Right renal cortex interstitium (tissue), 3 donors: ENCODE results near the gene ANXA10. TPM values are rescaled to one million over a fixed set of nuclear protein-coding genes. Genes with fewer than 3 reads are reported as not detected.
"Not testable (repeated sequence)": the region's sequence is repeated elsewhere in the genome, so short reads cannot be mapped to it uniquely, and the experiment has no call there.

Experiments
- DNase-seq, 3 donors: peaks; one replicate each; pipeline ENCODE4 v3.0.0-alpha.2; 2013; ENCODE audit warnings: low read depth in 3 of 3, low spot score in 2 of 3
- polyA plus RNA-seq, 3 donors: library from polyadenylated mRNA; unstranded; fragments of 120-200 nt; gene quantifications; one replicate each; pipeline ENCODE4 v1.2.1, GENCODE V29; 2013; ENCODE audit not compliant: insufficient read length in 3 of 3

Gene ANXA10
- polyA plus RNA-seq, 3 donors = 0.17 to 0.43 (median 0.25) TPM

DNA sequence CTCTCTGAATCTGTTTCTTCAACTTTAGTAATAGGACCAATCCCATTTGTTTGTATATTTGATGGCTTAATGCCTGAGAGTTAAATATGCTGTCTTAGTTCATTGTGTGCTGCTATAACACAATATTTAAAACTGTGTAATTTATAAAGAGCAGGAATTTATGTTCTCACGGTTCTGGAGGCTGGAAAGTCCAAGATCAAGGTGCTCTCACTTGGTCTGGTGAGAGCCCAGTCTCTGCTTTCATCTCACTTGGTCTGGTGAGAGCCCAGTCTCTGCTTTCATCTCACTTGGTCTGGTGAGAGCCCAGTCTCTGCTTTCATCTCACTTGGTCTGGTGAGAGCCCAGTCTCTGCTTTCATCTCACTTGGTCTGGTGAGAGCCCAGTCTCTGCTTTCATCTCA lies 20.7 kb downstream of the ANXA10 start:
- not testable (repeated sequence) for DNase-seq

DNA sequence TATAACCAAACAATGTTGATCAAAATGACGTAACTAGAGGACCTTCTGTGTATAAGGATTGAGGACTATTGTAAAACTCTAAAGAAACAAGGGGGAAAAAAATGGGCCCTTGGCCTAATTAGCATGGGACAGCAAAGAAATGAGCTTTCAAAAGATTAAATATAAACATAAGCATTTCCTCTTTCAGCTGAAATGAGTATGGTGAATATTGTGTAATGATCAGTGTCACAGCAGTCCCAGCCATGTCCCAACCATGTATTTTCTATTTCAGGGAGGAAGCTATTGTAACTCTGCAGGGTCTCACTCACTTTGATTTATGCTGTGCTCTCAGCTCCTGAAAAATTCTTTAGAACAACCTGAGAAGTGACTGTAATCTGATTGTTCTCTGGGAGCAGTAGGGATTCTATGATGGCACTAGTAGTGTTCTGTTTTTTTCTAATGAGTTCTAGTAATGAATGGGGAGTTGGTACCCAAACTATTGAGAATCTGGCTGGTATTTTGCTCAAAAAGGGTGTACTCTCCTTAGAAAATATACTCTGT lies 25.8 kb downstream of the ANXA10 start:
- no peak for DNase-seq

DNA sequence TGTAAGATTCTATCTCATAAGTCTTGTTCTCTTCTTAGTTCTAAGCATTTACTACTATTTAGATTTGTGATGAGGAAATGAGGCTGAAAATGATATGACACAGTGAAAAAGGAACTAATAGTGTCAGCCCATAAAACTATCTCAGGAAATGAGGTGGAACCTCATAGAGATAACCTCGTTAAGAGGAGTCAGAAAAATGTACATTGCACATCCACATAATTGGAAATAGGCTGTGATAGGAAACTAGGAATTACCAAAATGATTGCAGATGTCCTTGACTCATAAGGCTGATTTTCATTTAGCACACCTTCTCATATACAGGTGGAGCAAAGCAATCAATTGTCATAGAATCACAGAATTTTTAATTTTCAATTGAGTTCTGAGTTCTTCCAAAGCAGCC lies 26.8 kb downstream of the ANXA10 start:
- DNase-seq = no peak

DNA sequence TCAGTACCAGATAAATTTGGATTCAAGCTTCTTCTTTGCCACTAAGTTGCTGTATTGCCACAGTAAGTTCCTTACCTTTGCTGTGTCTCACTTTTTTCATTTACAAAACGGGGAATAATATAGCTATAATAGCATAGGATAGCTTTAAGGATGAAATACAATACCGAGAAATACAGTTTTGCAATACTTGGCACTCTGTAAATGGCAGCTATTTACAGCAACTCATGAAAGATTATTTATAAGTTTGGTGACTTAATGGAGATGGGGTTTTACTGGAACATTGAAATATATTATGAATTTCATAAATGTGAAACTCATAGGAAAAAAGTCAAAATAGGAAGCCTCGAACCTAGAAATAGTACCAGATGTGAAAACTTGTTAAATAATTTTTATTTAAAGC lies 27.6 kb downstream of the ANXA10 start:
- DNase-seq = no peak

DNA sequence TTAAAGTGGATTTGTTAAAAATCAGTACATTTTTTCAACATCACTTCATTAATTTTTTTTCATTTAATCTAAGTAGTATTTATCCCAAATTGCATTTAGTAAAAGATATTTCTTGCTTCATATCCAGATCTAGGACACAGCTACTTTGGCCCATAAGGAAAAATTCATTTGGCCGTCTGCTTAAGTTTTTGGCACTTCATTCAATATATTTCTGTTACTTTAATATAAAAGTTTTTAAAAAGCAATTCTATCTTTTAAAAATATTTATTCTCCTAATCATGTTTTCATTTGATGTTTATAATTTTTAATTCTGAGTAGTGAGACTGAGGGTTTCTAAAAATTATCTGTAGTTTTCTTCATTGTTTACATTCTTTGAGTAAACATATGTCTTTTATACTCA lies 28.5 kb downstream of the ANXA10 start:
- DNase-seq = no peak

DNA sequence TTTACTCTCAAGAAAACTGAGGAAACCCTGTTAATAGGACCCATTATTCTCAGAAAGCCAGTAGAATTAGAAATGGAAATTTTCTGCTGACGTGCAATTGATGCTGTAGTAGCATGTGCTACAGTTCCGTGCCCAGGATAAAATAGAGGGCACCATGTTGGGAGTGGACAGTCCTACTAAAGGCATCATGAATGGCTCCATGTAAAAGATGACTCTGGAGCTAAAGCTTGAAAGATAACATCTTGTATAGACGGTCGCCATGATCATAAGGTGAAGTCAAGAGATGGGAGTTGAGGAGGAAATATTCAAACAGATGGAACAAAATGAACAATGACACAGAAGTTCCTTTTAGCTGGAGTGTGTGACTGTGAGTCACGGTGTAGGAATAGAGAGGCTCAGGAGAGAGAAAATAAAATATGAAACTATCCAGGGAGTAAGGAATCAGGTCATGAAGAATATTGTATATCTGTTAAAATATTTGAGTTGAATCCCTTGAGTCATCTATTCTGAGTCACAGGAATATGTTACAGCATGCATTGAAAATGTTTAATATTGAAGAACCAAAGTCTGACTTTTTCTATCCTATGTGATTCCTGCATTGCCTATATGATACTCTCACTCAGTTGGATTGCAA lies 31.8 kb downstream of the ANXA10 start:
- DNase-seq = no peak

DNA sequence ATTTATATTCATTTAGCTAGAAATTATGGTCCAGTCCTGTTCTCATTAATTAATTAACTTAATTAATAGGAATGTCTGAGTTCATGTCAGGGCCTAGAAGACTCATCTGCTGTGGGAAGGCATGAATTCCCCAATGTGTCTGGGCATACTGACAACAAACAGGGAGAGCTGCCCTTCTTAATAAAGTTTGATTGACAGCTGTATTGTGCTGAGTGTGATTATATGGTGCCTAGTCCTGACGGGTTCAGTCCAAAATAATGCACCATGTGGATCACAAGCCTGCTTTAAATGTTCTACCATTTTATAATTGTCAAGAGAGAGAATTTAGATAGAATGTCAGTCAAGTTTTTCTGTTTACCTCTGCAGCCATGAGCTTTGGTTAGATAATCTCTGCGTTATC lies 34.6 kb downstream of the ANXA10 start:
- no peak for DNase-seq

DNA sequence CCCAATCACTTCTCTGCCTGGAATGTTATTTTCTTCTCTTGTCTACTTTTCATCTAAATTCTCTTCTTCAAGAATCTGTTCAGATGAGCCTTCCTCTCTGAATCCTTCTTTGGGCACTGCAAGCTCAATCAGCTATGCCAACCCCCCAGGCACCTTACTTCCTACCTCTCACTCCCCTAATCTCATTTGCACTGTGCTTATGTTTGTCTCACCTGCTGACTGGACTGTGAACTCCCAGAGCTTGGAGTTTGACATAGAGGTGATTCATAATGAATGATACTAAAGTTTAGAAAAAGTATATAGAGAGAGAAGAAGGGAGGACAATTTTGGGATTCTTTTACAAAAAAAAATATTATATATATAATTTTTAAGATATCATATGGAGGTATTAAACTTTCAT lies 36.3 kb downstream of the ANXA10 start:
- DNase-seq = no peak

DNA sequence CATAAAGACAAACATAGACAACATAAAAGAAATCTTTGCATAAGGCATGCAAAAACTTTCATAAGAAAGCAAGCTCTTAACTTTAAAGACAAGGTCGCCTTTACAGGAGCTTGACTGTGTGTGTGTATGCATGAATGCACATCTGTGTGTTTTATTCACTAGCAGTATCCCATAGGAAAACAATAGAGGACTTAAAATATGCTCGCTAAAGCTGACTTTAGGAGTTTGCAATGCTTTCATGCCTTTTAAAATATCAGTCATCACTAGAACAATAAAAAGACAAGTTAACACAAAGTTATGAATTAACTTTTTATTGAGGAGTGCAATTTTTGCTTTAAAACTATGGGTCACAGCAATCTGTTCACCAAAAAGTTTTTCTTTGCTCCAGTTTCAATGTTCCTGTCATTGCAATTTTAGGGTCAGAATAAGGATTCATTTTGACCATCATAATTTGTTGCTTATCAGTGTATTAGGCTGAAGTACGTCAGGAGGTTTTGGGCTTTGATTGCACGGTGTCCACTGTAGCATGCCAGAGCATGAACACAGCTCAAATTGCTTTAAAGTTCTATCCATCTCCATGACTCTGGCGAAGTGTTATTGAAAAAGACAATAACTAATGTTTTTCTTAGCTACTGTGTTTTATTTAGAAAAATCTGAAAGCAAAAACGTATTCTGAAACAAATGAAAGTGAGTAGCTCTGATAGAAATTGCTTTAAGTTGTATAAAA lies 36.9 kb downstream of the ANXA10 start:
- no peak for DNase-seq

DNA sequence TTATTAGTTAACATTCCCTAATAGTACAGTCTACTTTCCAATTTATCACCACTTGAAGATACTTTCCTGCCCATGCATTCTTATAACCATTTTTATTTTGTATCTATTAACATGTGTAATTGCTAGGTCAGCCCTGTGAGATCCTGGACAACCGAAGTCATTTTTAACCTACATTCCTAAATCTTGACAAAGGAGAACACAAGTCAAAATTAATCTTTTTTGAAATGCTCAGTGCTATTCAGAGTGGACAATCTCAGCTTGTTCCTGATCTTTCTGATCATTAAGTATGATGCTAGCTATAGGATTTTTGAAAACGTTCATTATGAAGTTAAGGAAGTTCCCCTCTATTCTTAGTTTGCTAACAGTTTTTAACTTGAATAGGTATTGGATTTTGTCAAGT lies 37.5 kb downstream of the ANXA10 start:
- no peak for DNase-seq

DNA sequence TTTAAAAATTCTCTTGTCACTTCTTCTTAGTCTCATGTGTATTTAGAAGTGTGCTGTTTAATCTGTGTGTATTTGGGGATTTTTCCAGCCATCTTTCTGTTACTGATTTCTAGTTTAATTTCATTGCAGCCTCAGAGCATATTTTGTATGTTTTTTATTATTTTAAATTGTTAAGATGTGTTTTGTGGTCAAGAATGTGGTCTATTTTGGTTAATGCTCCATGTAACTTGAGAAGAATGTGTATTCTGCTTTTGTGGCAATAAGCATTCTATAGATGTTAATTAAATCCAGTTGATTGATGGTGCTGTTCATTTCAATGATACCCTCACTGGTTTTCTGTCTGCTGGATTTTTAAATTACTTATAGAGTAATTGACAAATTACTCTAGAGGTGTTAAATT lies 38.9 kb downstream of the ANXA10 start:
- no peak for DNase-seq

DNA sequence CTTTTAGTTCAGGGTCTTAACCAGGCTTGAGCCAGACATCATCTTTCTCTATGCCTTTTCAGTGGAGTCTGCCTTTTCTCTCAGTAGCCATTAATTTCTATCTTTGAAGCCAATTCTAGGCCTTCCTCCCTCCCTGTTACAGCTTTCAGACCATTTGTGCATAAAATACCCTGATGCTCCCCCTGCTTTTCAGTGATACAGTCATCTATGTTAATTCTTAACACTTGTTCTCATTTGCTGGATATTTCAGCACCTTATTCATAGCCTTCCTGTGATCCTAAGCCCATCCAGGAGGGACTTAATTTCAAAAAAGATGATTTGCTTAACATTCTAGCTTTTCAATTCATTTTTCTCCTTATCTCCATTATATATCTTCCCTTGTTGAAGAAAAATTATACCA lies 42.3 kb downstream of the ANXA10 start:
- no peak for DNase-seq

DNA sequence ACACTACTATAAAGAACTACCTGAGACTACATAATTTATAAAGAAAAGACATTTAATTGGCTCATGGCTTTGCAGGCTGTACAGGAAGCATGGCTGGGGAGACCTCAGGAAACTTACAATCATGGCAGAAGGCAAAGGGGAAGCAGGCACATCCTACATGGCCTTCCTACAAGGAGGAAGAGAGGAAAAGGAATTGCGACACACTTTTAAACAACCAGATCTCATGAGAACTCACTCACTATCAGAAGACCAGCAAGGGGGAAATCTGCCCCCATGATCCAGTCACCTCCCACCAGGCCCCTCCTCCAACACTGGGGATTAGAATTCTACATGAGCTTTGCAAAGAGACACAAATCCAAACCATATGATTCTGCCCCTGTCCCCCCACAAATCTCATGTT lies 43.5 kb downstream of the ANXA10 start:
- not testable (repeated sequence) for DNase-seq

DNA sequence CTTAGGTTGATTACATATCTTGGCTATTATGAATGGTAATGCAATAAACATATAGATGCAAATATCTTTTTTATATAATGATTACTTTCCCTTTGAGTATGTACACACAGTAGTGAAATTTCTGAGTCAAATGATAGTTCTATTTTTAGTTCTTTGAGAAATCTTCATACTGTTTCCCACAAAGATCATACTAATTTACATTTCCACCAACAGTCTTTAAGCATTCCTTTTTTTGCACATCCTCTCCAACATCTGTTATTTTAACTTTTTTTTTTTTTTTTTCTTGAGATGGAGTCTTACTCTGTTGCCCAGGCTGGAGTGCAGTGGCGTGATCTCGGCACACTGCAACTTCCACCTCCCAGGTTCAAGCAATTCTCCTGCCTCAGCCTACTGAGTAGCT lies 45.4 kb downstream of the ANXA10 start:
- DNase-seq = not testable (repeated sequence)

DNA sequence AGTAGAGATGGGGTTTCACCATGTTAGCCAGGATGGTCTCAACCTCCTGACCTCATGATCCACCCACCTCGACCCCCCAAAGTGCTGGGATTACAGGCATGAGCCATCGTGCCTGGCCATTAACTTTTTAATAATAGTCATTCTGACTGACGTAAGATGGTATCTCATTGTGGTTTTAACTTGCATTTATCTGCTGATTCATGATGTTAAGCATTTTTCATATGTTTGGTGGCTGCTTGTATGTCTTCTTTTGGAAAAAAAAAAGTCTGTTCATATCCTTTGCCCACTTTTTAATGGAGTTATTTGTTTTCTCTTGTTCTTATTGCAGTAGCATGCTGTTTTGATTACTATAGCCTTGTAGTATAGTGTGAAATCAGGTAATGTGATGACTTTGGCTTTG lies 45.8 kb downstream of the ANXA10 start:
- DNase-seq = no peak

DNA sequence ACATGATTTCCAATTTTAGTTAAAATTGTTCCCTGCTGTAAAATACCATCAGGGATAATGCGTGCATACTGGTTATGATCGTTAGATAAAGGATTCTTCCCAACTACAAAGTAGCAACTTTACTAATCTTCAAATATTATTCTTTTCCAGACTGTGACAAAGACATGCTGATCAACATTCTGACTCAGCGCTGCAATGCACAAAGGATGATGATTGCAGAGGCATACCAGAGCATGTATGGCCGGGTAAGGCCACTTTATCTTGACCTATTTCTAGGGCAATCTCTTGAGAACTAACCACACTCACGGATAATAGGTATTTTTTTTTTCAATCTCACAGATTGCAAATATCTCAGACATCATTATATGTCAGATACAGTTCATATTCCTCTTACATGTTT lies 47.0 kb downstream of the ANXA10 start:
- no peak for DNase-seq

DNA sequence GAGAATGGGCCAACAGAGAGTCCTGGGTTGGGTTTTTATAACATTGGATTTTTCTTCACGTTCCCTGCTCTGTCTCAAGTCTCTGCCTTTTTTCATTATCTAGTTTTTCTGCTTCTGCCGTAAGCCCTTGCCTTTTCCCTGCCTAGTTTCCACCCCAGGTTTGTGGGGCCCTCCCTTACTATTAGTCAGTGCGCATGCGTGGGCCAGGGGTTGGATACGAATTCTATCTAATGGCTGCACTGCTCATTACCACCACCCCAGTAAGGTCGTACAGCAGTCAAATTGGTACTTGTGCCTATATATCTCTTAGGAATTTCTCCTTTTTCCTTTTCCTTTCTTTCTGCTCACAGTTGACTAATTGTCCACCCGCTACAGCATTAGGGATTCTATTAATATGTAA lies 49.4 kb downstream of the ANXA10 start:
- no peak for DNase-seq

DNA sequence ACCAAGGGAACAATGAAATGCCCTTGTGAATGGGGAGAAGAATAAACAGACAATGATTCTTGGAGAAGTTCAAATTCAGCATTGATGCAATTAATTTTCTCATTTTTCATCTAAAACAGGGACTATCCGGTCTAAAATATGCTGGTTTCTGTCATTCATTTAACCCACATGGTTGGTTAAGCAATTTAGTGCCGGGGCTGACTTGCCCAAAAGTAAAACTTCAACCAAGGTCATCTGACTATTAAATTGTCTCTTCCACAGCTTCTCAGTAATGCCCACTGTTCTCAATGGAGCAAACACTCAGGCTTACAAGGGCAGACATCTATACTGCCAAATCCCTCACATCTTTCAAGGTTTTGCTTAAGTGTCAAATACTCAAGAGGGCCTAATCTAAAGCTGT lies 51.3 kb downstream of the ANXA10 start:
- no peak for DNase-seq

DNA sequence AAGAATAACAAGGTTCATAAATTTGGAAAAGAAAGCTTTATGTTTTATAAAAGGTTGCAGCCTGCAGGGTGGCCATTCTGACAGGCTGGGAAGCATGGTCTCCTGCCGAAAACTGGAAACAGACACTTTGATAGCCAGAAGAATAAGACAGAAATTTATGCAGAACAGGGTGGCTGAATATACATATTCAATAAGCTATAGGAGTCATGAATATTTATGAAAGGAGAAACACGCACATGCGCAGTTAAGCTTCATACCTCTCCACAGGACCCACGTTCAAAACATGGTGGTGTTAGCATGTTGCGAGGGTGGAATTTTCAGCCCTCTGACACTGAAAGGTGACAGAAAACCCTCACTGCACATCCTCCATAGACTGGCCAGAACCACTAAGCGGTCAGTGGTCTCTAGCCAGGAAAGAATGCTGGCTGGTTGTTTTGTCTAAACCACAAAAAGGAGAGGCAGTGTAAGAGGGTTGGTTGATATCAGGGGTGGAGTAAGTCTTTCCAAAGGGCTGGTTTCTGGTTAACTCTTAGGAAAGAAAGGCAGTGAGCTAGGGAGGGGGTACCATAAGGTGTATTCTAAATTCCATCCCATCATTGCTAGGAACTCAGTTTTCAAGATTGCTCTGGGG lies 58.2 kb downstream of the ANXA10 start:
- no peak for DNase-seq

DNA sequence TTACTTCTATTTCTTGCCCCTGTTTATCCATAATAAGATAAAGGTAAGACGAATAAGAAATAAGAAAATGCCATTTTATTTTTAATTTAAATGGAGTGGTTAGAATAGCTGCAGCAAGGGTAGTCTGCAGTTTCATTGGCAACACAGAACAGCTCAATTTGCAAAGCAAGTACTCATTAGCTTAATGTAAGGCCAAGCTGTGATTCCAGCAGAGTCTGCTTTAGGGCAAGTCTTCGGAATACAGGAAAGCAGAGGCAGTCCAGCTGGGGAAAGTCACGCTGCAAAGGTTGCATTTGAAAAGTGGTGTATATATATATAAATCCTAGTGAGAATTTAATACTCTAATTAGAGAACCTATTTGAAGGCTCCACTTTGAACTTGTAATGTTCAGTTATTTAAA lies 59.0 kb downstream of the ANXA10 start:
- no peak for DNase-seq

DNA sequence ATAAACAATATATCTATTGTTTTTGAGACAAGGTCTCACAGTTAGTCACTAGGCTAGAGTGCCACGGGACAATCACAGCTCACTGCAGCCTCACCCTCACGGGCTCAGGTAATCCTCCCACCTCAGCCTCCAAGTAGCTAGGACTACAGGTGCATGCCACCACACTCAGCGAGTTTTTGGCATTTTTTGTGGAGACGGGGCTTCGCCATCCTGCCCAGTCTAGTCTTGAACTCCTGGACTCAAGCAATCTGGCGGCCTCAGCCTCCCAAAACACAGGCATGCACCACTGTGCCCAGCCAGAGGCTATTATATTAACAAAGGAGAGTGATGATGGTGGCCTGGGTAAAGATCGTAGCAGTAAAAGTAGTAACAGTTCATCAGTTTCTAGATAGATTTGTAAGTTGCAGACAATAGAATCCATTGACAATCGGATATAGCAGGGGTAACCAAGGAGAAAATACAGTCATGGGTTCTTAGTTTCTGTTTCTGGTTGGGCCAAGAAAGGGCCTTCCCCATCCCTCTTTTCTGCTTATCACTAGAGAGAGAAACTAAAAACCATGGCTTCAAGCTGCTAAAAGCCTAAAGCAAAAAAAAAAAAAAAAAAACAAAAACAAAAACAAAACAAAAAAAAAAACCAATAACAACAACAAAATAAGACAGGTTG lies 60.6 kb downstream of the ANXA10 start:
- no peak for DNase-seq
